ENCODE data around the gene FLT3.
"Not testable (repeated sequence)": the region's sequence is repeated elsewhere in the genome, so short reads cannot be mapped to it uniquely, and the experiment has no call there.

FLT3 gene

GRCh38 chr13:27970382-27971235, 129.8 kb downstream of the FLT3 start:
- DNase-seq: no peak

GRCh38 chr13:27969866-27970229, 130.5 kb downstream of the FLT3 start:
- DNase-seq: no peak

GRCh38 chr13:27969082-27969865, 131.1 kb downstream of the FLT3 start, which contains the start of gene CDX2:
Gene CDX2, minus strand, starts transcription at chr13:27969315. Its CDS starts 309 bp downstream, at chr13:27969006.
- DNase-seq: no peak

- DNase-seq: no peak
Measured at GRCh38 chr13:27968316-27969081, 131.9 kb downstream of the FLT3 start.

GRCh38 chr13:27967736-27968315, 132.6 kb downstream of the FLT3 start:
- DNase-seq: no peak

- DNase-seq: no peak
Measured at GRCh38 chr13:27967203-27967735, 133.1 kb downstream of the FLT3 start.

- no peak for DNase-seq
Measured at GRCh38 chr13:27966641-27967202, 133.7 kb downstream of the FLT3 start.

- DNase-seq: no peak
Measured at GRCh38 chr13:27965740-27966640, 134.4 kb downstream of the FLT3 start.

- no peak for DNase-seq
Measured at GRCh38 chr13:27965343-27965739, 135.0 kb downstream of the FLT3 start.

- DNase-seq: no peak
Measured at GRCh38 chr13:27964741-27965323, 135.5 kb downstream of the FLT3 start.

- not testable (repeated sequence) for DNase-seq
Measured at GRCh38 chr13:27964206-27964605, 136.2 kb downstream of the FLT3 start.

- DNase-seq: no peak
Measured at GRCh38 chr13:27963491-27963890, 136.9 kb downstream of the FLT3 start.

- DNase-seq: no peak
Measured at GRCh38 chr13:27962982-27963381, 137.4 kb downstream of the FLT3 start.

- no peak for DNase-seq
Measured at GRCh38 chr13:27962128-27962841, 138.1 kb downstream of the FLT3 start.

GRCh38 chr13:27961227-27962085, 138.9 kb downstream of the FLT3 start:
- DNase-seq: no peak

- DNase-seq: no peak
Measured at GRCh38 chr13:27960362-27961226, 139.8 kb downstream of the FLT3 start.

GRCh38 chr13:27959976-27960361, 140.4 kb downstream of the FLT3 start:
- DNase-seq: no peak
